Motor neuron (in vitro differentiated cells): ENCODE measurements around the gene ENOSF1. TPM values are rescaled to one million over a fixed set of nuclear protein-coding genes. Genes with fewer than 3 reads are reported as not detected.
A peak's percentile ranks its signal among the peaks of the same experiment; 100 is the strongest.

ENCODE experiments used
- ATAC-seq, 8 experiments: fragments of 200-7000 bp; cut with Tn5 transposase; replicated peaks in 6 of 8; 2 replicates each; pipeline ENCODE4 v1.8.0; 2021; ENCODE audit warnings: mild to moderate bottlenecking in 8 of 8, moderate library complexity in 8 of 8
- H3K27ac ChIP-seq, 2 donors: fragments of 250-450 bp; sonication (Bioruptor Pico); 2 replicates each; pipeline ENCODE4 v1.9.0; 2021; ENCODE audit warnings: antibody characterized with exemption in 2 of 2, mild to moderate bottlenecking in 2 of 2, moderate library complexity in 1 of 2
- H3K4me1 ChIP-seq, 2 donors: fragments of 250-450 bp; sonication (Bioruptor Pico); replicated peaks in 1 of 2; 2 replicates each; pipeline ENCODE4 v1.6.1; 2021; ENCODE audit warnings: antibody characterized with exemption in 2 of 2, mild to moderate bottlenecking in 2 of 2, moderate library complexity in 1 of 2
- H3K4me3 ChIP-seq, 5 donors: fragments of 250-450 bp; sonication (Bioruptor Pico); 2 replicates each; pipeline ENCODE4 v1.9.0; 2021; ENCODE audit warnings: antibody characterized with exemption in 5 of 5, mild to moderate bottlenecking in 5 of 5, moderate library complexity in 4 of 5
- WGBS, 10 experiments: fragments of 450-650 bp; shearing (Covaris generic); methylation state at CpG; one replicate each; pipeline ENCODE4 v1.0.0; 2022; 5-methylcytosine and 5-hydroxymethylcytosine counted together
- in situ Hi-C, 9 experiments: fragments of 400-800 bp; cut with MboI; loops; one replicate each; pipeline ENCODE4 v1.15.0; 2021; ENCODE audit warnings: low sequenced_read_pairs in 9 of 9, low pct_unique_long_range_greater_than_20kb in 2 of 9; ENCODE audit not compliant: unreplicated experiment in 9 of 9
- total RNA-seq, 8 experiments: library from RNA; unstranded; fragments of 300-600 nt; gene quantifications; 2 replicates each; pipeline versions ENCODE4 v1.2.3 to v1.2.4, GENCODE V29; 2022

Gene ENOSF1
- total RNA-seq, 8 experiments from 2014 or later, result 4.6 to 135 (median 12.4) TPM

DNA sequence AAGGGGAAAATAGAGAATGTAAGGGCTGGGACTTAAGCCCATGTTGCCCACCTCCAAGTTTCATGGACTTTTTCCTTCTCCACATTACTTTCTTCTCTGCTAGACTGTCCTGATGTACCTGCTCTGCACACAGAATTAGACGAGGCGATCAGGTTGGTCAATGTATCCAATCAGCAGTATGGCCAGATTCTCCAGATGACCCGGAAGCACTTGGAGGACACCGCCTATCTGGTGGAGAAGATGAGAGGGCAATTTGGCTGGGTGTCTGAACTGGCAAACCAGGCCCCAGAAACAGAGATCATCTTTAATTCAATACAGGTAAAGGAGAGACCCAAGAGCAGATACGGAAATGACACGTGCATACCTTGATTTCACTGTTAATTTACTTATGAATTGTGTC, 71.2 kb downstream of the ENOSF1 start:
- 87 to 100% (median 94%) methylated on average over 1 to 6 of the region's 6 CpGs; no CpG with 5 or more reads in 2 of the 10 experiments for WGBS, 10 experiments
- ATAC-seq, result no peak
- Histone ChIP-seq H3K27ac (no peak overlapping the region), H3K4me1 (no peaks in the 10 kb centered on the region), H3K4me3 (no peak overlapping the region)
- in situ Hi-C loops, result loop anchor here in 1 of 9 experiments (25.0 kb wide), 1 partner anchor 171 kb away; the partner anchor contains the start of gene YES1

DNA sequence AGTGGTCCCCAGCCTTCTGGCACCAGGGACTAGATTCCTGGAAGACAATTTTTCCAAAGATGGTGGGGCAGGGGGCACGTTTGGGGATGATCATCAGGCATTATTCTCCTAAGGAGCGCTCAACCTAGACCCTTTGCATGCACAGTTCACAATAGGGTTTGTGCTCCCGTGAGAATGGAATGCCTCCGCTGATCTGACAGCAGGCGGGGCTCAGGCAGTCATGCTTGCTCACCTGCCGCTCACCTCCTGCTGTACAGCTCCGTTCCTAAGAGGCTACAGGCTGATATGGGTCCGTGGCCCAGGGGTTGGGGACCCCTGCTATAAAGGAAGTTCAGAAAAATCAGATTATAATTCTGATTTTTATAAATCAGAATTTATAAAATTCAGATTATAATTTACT, 77.3 kb downstream of the ENOSF1 start:
- 0 to 89% (median 51%) methylated on average over 1 to 7 of the region's 8 CpGs; no CpG with 5 or more reads in 2 of the 10 experiments for WGBS, 10 experiments
- no peak overlapping the region for H3K27ac ChIP-seq
- peaks cover 2 to 3% of the 10 kb centered on the region in 2 donors for H3K4me1 ChIP-seq
- H3K4me3 ChIP-seq, result no peak overlapping the region
- ATAC-seq, result no peak
- in situ Hi-C loops, result loop anchor here in 1 of 9 experiments (25.0 kb wide), 1 partner anchor 177 kb away; the partner anchor contains the start of gene YES1

DNA sequence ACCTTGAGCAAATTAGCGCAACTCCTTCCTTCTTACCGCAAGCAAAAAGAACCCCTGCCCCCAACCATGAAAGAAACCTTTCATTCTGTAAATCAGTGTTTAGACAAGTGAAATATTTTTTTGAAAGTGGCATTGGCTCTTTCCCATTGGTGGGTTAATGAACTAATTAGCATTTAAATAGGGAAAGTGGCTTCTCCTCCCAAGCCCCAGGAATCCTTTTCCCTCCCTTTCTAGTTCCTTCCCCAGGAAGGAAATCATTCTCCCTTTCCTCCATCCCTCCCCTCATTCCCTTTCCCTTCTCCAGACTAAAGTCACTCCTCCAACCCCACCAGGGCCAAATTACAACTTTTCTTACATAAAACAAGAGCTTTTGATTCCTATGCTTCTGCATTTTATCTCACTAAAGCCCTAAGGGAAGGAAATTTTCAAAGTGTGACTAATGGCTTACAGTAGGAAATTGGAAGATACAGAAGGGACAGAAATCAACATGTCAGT, 77.8 kb downstream of the ENOSF1 start:
- in situ Hi-C loops, result loop anchor here in 1 of 9 experiments (25.0 kb wide), 1 partner anchor 178 kb away; the partner anchor contains the start of gene YES1
- ATAC-seq, result peak in 2 of 8 experiments; percentile 55 to 78
- no peak overlapping the region for H3K27ac ChIP-seq
- no peak overlapping the region for H3K4me3 ChIP-seq
- H3K4me1 ChIP-seq, result peaks cover 2 to 3% of the 10 kb centered on the region in 2 donors
- 0 to 100% (median 95%) methylated on average over 1 to 2 of the region's 2 CpGs; no CpG with 5 or more reads in 3 of the 10 experiments for WGBS, 10 experiments

DNA sequence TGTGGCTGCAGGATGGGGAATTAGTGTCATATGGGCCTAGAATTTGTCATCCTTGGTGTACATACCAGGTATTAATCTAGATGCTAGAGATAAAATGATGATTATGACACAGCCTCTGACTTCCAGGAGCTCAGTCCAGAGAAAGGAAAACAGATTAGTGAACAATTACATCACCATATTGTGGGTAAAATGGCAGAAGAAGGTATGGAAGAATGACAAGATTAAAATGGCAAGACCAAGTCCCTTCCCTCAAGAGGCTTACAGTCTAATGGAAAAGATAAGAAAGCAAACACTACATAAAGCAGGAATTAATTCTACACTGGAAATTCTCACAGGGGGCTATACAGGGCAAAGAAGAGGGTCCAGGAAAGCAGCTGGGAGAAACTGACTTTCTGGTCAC, 80.9 kb downstream of the ENOSF1 start:
- no peak for ATAC-seq
- in situ Hi-C loops, result loop anchor here in 1 of 9 experiments (25.0 kb wide), 1 partner anchor 181 kb away; the partner anchor contains the start of gene YES1
- peaks cover 2 to 3% of the 10 kb centered on the region in 2 donors for H3K4me1 ChIP-seq

DNA sequence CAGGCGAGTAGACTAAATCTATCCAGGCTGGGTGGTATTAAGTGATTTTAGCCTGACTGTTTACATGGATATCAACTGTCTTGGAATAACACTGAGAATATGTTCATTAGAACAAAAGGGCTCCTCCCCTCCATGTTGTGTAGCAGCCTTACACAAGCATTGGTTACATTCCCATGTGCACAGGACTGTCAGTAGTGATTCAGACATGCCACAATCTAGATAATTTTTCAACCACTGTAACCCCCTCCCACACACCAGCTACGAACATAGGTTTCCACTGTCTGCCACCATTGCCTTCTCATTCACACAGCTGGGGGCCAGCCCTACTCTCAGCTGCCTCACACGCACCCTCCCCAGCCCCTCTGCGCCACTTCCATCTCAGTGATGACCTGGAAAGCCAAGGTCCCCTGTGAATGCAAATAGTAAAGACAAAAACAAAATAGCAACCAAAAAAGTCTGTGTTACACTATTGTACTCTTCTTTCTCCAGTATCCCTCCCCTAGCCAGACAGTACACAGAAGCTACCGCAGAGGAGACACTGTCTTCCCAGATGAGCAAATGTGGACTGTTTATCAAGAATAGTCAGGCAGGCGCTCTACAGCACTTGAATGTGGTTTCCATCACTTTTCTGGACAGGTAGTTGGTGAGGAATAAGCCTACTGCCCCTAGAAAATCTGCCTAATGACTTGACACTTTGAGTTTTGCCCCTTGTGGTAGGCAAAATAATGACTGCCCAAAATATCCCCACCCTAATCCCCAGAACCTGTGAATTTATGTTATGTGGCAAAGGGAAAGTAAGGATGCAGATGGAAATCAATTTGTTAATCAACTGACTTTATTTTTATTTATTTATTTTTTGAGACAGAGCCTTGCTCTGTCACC, 82.9 kb downstream of the ENOSF1 start:
- WGBS, 10 experiments, result 32 to 100% (median 82%) methylated on average over 1 to 5 of the region's 6 CpGs
- in situ Hi-C loops, result loop anchor here in 2 of 9 experiments (10.0 to 25.0 kb wide), 2 partner anchors 183 to 205 kb away; partner anchors contain the start of gene YES1 (in 1 of the 2)
- ATAC-seq, result peak in 4 of 8 experiments; percentile 16 to 84 (median 52)
- H3K27ac ChIP-seq, result no peak overlapping the region
- no peaks in the 10 kb centered on the region for H3K4me1 ChIP-seq
- H3K4me3 ChIP-seq, result no peak overlapping the region

More for the DNA sequence above, 80.9 kb downstream of the ENOSF1 start:
- Histone ChIP-seq H3K27ac (no peak overlapping the region), H3K4me3 (no peak overlapping the region)

DNA sequence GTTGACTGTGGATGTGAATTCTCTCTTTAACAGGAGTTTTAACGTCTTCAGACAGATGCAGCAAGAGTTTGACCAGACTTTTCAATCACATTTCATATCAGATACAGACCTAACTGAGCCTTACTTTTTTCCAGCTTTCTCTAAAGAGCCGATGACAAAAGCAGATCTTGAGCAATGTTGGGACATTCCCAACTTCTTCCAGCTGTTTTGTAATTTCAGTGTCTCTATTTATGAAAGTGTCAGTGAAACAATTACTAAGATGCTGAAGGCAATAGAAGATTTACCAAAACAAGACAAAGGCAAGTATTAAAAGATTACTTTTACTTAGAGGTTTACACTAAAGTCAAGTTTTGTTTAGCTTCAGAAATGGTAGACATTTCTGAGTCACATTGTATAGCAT, 85.2 kb downstream of the ENOSF1 start:
- in situ Hi-C loops, result loop anchor here in 2 of 9 experiments (10.0 to 25.0 kb wide), 2 partner anchors 185 to 208 kb away; partner anchors contain the start of gene YES1 (in 1 of the 2)
- WGBS, 10 experiments, result 0 to 100% (median 86%) methylated on average over 1 to 2 of the region's 2 CpGs; no CpG with 5 or more reads in 3 of the 10 experiments

DNA sequence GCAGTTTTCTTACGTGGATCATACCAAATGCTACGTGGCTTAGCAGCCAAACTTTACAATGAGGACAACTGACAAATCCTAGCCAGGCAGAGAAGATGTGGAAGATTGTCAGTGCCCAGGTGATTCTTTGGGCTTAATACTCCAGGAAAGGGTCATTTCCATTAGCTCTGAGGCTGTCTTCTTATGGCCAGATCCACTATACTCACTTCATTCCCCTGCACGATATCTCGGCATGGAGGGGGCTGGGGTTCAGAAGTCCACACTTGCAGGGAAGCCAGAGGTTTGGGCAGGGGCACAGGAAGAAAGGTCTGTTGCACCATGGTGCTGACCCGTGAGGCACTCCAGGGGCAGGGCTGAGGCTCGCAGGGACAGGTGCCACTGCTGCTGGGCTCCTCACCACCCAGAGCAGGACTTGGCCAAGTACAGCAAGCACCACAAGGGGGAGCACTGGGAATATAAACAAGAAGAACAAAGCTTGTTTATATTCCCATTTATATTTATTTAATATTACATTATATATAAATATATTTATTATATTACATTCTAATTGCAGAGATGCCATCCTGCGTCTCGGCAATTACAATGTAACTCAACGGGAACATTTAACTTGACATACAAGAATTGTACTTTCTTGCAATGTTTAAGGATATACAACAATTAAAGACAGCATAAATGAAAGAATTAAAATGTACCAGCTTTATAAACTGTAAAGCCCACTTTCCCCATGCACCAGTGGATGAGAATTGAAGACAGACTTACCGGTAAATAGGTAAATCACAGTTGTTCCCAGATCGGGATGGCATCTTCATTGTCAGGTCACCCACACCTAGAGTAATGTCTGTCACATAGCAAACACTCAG, 88.4 kb downstream of the ENOSF1 start:
- WGBS, 10 experiments, result 30 to 84% (median 68%) methylated on average over 3 to 10 of the region's 11 CpGs
- Histone ChIP-seq H3K27ac (no peak overlapping the region), H3K4me1 (no peaks in the 10 kb centered on the region), H3K4me3 (no peak overlapping the region)
- in situ Hi-C loops, result loop anchor here in 5 of 9 experiments (10.0 to 25.0 kb wide), 4 partner anchors 112 to 213 kb away; partner anchors contain the start of genes COLEC12 (in 1 of the 5) and YES1 (in 1 of the 5)
- ATAC-seq, result peak in 7 of 8 experiments; percentile 11 to 88 (median 60)

More for the DNA sequence above, 85.2 kb downstream of the ENOSF1 start:
- Histone ChIP-seq H3K4me1 (no peaks in the 10 kb centered on the region), H3K4me3 (no peak overlapping the region), H3K27ac (no peak overlapping the region)
- no peak for ATAC-seq

DNA sequence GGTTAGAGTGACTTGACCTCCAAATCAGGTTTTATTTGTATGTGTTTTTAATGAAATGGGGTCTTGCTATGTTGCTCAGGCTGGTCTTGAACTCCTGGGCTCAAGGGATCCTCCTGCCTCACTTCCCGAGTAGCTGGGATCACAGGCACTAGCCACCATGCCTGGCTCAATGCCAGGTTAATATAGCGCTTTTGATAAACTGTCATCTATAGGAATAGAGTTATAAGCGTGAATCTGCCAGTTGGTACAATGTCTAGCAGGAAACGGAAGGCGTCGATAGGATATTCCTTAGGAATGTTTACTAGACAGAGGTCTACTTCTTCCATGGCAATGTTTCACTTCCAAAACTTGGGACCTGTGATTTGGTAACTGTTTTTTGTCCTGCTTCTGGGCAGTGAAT, 90.1 kb downstream of the ENOSF1 start:
- in situ Hi-C loops, result loop anchor here in 5 of 9 experiments (10.0 to 25.0 kb wide), 4 partner anchors 110 to 215 kb away; partner anchors contain the start of genes COLEC12 (in 1 of the 5) and YES1 (in 1 of the 5)
- Histone ChIP-seq H3K4me1 (no peaks in the 10 kb centered on the region), H3K4me3 (no peak overlapping the region), H3K27ac (no peak overlapping the region)
- WGBS, 10 experiments, result 74 to 100% (median 86%) methylated on average over 1 to 6 of the region's 6 CpGs; no CpG with 5 or more reads in 1 of the 10 experiments
- ATAC-seq, result no peak

DNA sequence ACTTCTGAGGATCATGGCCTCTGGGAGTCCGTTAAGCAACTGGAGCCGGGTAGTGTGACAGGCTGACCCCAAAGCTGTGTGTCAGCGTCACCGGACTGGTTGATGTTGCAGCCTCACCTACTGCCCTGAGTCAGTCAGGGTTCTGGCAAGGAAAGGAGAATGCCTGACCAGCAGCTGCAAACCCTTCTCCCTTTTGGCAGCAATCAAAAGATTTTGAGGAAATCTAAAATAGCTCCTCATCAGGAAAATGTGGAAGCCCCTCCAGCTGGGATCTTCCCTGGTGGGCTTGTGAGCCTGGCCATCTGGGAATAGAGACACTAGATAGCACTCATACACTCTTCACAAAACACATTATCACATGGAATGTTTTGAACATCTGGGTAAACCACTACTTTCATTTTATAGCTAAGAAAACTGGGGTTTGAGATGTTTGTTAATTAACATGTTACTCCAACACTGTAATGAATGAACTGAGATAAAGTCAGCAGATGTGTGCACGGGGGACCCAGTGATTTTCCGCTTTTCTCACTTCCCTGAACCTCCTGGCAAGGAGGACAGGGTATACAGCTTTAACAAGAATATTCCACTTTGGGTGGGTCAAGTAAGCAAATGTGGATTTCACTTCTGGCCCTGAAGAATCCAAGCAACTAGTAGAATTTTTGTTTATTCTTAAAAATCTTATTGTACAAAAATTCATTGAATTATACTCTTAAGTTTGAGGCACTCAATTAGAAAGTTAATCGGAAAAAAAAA, 91.0 kb downstream of the ENOSF1 start:
- Histone ChIP-seq H3K4me1 (no peaks in the 10 kb centered on the region), H3K4me3 (no peak overlapping the region), H3K27ac (no peak overlapping the region)
- ATAC-seq, result peak in 5 of 8 experiments; percentile 49 to 92 (median 74)
- in situ Hi-C loops, result loop anchor here in 5 of 9 experiments (10.0 to 25.0 kb wide), 4 partner anchors 109 to 216 kb away; partner anchors contain the start of genes COLEC12 (in 1 of the 5) and YES1 (in 1 of the 5)
- WGBS, 10 experiments, result 0 to 76% (median 46%) methylated on average over 1 to 5 of the region's 7 CpGs; no CpG with 5 or more reads in 1 of the 10 experiments
